Measurements from ENCODE around the gene ITGB4. TPM values are rescaled to one million over a fixed set of nuclear protein-coding genes. Genes with fewer than 3 reads are reported as not detected.

The ITGB4 gene
- total RNA-seq, 1 experiment from 2014 or later, result 568 TPM

DNA sequence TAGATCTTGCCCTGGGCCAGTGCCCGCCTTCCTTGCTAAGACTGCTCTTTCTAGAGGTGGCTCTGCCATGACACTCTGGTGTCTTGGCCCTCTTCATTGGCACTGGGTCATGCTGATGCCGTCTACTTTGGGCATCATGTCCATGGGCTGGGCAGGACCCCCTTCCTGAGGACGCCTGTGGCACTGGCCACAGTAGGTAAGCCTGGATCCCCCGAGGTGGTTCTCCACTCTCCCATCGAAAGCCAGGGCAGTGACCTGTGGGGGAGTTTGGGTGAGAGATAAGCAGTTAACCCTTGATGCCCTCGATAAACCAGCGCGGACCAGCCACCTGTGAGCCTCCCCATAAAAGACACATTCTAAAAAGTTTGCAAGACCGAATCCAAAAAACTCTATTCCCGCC, 20.0 kb upstream of the ITGB4 start:
- Histone ChIP-seq H3K4me3 (replicated peaks in 1 of 2; ENCODE audit: low read depth in 1 of 2, low read length in 2 of 2) (peak overlapping the region in 1 of 2 experiments; percentile 29; a peak in 2 of 4 replicates), H3K4me1 (ENCODE audit: control insufficient read depth in 1 of 2, insufficient read depth in 2 of 2, low read length in 2 of 2) (peaks cover 75 to 100% of the 10 kb centered on the region in 2 experiments), H3K27ac (ENCODE audit: low read depth, low read length) (peak overlapping the region; percentile 94), H3K27me3 (ENCODE audit: insufficient read depth, low read length) (no peaks in the 10 kb centered on the region), H3K9ac (ENCODE audit: low read length) (peak overlapping the region; percentile 62), H3K79me2 (ENCODE audit: insufficient read depth, low read length) (peaks cover 44% of the 10 kb centered on the region), H3K9me2 (ENCODE audit: insufficient read depth) (no peaks in the 10 kb centered on the region), H3K9me3 (ENCODE audit: control insufficient read depth in 1 of 2, insufficient read depth in 1 of 2, low read depth in 1 of 2, low read length in 2 of 2) (no peaks in the 10 kb centered on the region), H4K20me1 (ENCODE audit: insufficient read depth) (no peaks in the 10 kb centered on the region), H3K4me2 (ENCODE audit: low read length) (peak overlapping the region; percentile 74), H2AFZ (ENCODE audit: low read depth, low read length, poor library complexity, severe bottlenecking) (no peak overlapping the region), H3K36me3 (ENCODE audit: control insufficient read depth in 1 of 2, insufficient read depth in 2 of 2, low read length in 2 of 2) (peaks cover 26 to 56% of the 10 kb centered on the region in 2 experiments; a peak in 3 of 4 replicates)
- intact Hi-C loops (cut with micrococcal nuclease), result no loop called here
- no peak for TF ChIP-seq TCF7L2 (IDR thresholded peaks at IDR 0.05; ENCODE audit: borderline replicate concordance, extremely low read depth, insufficient read depth, insufficient read length)
- TF ChIP-seq ZNF274 (IDR thresholded peaks at IDR 0.05; ENCODE audit: low read depth, low read length), result no peak
- TF ChIP-seq POLR2A (IDR thresholded peaks at IDR 0.05; ENCODE audit: borderline replicate concordance, extremely low read depth, insufficient read depth, insufficient read length), result no peak
- TF ChIP-seq FOSL1 (IDR thresholded peaks at IDR 0.05; ENCODE audit: low read depth), result no peak
- no peak for TF ChIP-seq CEBPB (IDR thresholded peaks at IDR 0.05; ENCODE audit: low read depth)
- no peak for TF ChIP-seq SP1 (IDR thresholded peaks at IDR 0.05; ENCODE audit: low read depth)
- TF ChIP-seq ELF1 (IDR thresholded peaks at IDR 0.05; ENCODE audit: borderline replicate concordance, low read depth), result no peak
- no peak for TF ChIP-seq POLR2AphosphoS5 (IDR thresholded peaks at IDR 0.05; ENCODE audit: low read depth, low read length)
- TF ChIP-seq CBX3 (IDR thresholded peaks at IDR 0.05; ENCODE audit: low read depth), result no peak
- TF ChIP-seq EGR1 (IDR thresholded peaks at IDR 0.05; ENCODE audit: low read depth), result no peak
- ChIA-PET POLR2A (no interaction called here), CTCF (no interaction called here), RAD21 (ENCODE audit: low non-redundant PET in 1 of 2, low total read pairs in 2 of 2, uncharacterized antibody in 2 of 2, unreplicated experiment in 2 of 2) (no interaction called here)
- BruUV-seq (replicated peaks), result no TSS peak
- DNase-seq (ENCODE audit: low read depth, low spot score) (no peak), ATAC-seq (no peak)

DNA sequence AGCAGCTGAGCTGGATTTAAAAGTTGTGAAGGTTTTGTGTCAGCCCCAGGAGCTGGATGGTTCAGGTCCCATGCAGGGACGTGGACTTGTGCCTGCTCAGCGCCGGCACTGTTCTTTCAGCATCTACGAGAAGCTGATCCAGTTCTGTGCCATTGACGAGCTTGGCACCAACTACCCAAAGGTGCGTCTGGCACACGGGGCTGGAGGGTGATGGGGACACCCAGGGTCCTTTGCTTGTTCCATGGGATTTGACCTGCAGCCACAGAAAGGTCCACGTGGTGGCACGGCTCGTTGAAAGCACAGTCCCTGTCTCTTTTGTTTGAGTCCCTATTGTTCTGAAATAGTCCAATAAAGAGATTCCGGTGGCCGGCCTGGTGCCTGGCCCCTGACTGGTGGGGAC, 18.1 kb upstream of the ITGB4 start:
- ChIA-PET CTCF (interaction anchor here (1.5 kb wide), 1 partner anchor 10 kb away, joined by 4 read pairs; no protein-coding TSS in a partner anchor), POLR2A (interaction anchor here (1.0 to 1.4 kb wide), 2 partner anchors 18 to 77 kb away, joined by 4 to 5 read pairs; partner anchors contain the start of gene ITGB4), RAD21 (ENCODE audit: low non-redundant PET in 1 of 2, low total read pairs in 2 of 2, uncharacterized antibody in 2 of 2, unreplicated experiment in 2 of 2) (no interaction called here)
- intact Hi-C loops (cut with micrococcal nuclease), result no loop called here
- H3K4me3 ChIP-seq (replicated peaks in 1 of 2; ENCODE audit: low read depth in 1 of 2, low read length in 2 of 2), result no peak overlapping the region
- no peaks in the 10 kb centered on the region for H3K9me2 ChIP-seq (ENCODE audit: insufficient read depth)
- H3K9me3 ChIP-seq (ENCODE audit: control insufficient read depth in 1 of 2, insufficient read depth in 1 of 2, low read depth in 1 of 2, low read length in 2 of 2), result no peaks in the 10 kb centered on the region
- peak overlapping the region; percentile 34; the same call in 1 of the 2 replicates for H3K27ac ChIP-seq (ENCODE audit: low read depth, low read length)
- no peak for TF ChIP-seq ZFX (IDR thresholded peaks at IDR 0.05)
- TF ChIP-seq CEBPB (IDR thresholded peaks at IDR 0.05; ENCODE audit: low read depth), result no peak
- TF ChIP-seq FOSL1 (IDR thresholded peaks at IDR 0.05; ENCODE audit: low read depth), result no peak
- TF ChIP-seq EZH2phosphoT487 (IDR thresholded peaks at IDR 0.05; ENCODE audit: borderline replicate concordance), result no peak
- no peak for TF ChIP-seq SRF (IDR thresholded peaks at IDR 0.05; ENCODE audit: low read depth)
- H3K9ac ChIP-seq (ENCODE audit: low read length), result peak overlapping the region; percentile 16; the same call in 1 of the 2 replicates
- DNase-seq (ENCODE audit: low read depth, low spot score) (no peak), ATAC-seq (no peak)
- H3K4me1 ChIP-seq (ENCODE audit: control insufficient read depth in 1 of 2, insufficient read depth in 2 of 2, low read length in 2 of 2), result peaks cover 73 to 100% of the 10 kb centered on the region in 2 experiments
- H3K4me2 ChIP-seq (ENCODE audit: low read length), result peak overlapping the region; percentile 44
- H3K79me2 ChIP-seq (ENCODE audit: insufficient read depth, low read length), result peaks cover 26% of the 10 kb centered on the region
- H3K27me3 ChIP-seq (ENCODE audit: insufficient read depth, low read length), result no peaks in the 10 kb centered on the region
- no peak overlapping the region for H2AFZ ChIP-seq (ENCODE audit: low read depth, low read length, poor library complexity, severe bottlenecking)
- peaks cover 26 to 63% of the 10 kb centered on the region in 2 experiments for H3K36me3 ChIP-seq (ENCODE audit: control insufficient read depth in 1 of 2, insufficient read depth in 2 of 2, low read length in 2 of 2)
- no peaks in the 10 kb centered on the region for H4K20me1 ChIP-seq (ENCODE audit: insufficient read depth)
- no TSS peak for BruUV-seq (replicated peaks)
